CD4-positive, alpha-beta T cell (primary cell): ENCODE measurements around the gene RGS7BP. TPM values are rescaled to one million over a fixed set of nuclear protein-coding genes. Genes with fewer than 3 reads are reported as not detected.

ENCODE experiments used
- ATAC-seq: fragments of 200-7000 bp; cut with Tn5 transposase; one replicate; pipeline ENCODE4 v1.10.0; 2022; ENCODE audit warnings: mild to moderate bottlenecking; ENCODE audit not compliant: poor library complexity
- CTCF ChIA-PET: fragments of 350-600 bp; sonication (Branson Sonifier 250); formaldehyde crosslinking; loops from one replicate; lab custom pipeline; 2021; ENCODE audit warnings: antibody characterized with exemption, inconsistent platforms; lab: Charles Lee
- POLR2A ChIA-PET: fragments of 350-600 bp; sonication (Branson Sonifier 250); formaldehyde crosslinking; loops from one replicate; lab custom pipeline; 2021; ENCODE audit warnings: antibody characterized with exemption, inconsistent platforms; lab: Charles Lee
- DNase-seq, 14 experiments: peaks; one replicate each; pipeline ENCODE4 v3.0.0-alpha.2; 2013 to 2020; ENCODE audit warnings: mixed read lengths in 2 of 14
- H3K27ac ChIP-seq, 2 donors: one replicate each; pipeline versions ENCODE4 v1.5.1 to v1.7.0; 2013; ENCODE audit warnings: low read length in 2 of 2, low read depth in 1 of 2, mild to moderate bottlenecking in 1 of 2
- H3K27me3 ChIP-seq, 2 experiments: 1 replicate in 1 of 2; 2 replicates in 1 of 2; pipeline versions ENCODE4 v1.6.1 to v1.7.0; 2013; ENCODE audit warnings: low read length in 2 of 2, control low read depth in 1 of 2, mild to moderate bottlenecking in 1 of 2, moderate library complexity in 1 of 2; ENCODE audit not compliant: insufficient read depth in 2 of 2, control insufficient read depth in 1 of 2
- H3K36me3 ChIP-seq: one replicate; pipeline ENCODE4 v1.6.1; 2013; ENCODE audit warnings: low read length, control low read depth; ENCODE audit not compliant: insufficient read depth
- H3K4me1 ChIP-seq: one replicate; pipeline ENCODE4 v1.6.1; 2013; ENCODE audit warnings: low read length, control low read depth; ENCODE audit not compliant: insufficient read depth
- H3K4me3 ChIP-seq: one replicate; pipeline ENCODE4 v1.5.1; 2013; ENCODE audit warnings: mild to moderate bottlenecking, low read length, moderate library complexity
- H3K9me3 ChIP-seq, 2 experiments: 1 replicate in 1 of 2; 2 replicates in 1 of 2; pipeline versions ENCODE4 v1.6.1 to v1.7.0; 2013; ENCODE audit warnings: low read length in 2 of 2, mild to moderate bottlenecking in 2 of 2, control low read depth in 1 of 2, moderate library complexity in 1 of 2; ENCODE audit not compliant: control insufficient read depth in 1 of 2, insufficient read depth in 1 of 2
- H3K27ac Mint-ChIP-seq: one replicate; pipeline ENCODE4 v1.8.0; 2020; ENCODE audit warnings: mixed read lengths
- H3K27me3 Mint-ChIP-seq: one replicate; pipeline ENCODE4 v1.8.0; 2021; ENCODE audit warnings: mixed read lengths
- H3K36me3 Mint-ChIP-seq: one replicate; pipeline ENCODE4 v1.8.0; 2021; ENCODE audit warnings: low read depth, mixed read lengths
- H3K4me1 Mint-ChIP-seq: one replicate; pipeline ENCODE4 v1.8.0; 2021; ENCODE audit warnings: low read depth, mixed read lengths
- H3K4me3 Mint-ChIP-seq: one replicate; pipeline ENCODE4 v1.8.0; 2020; ENCODE audit warnings: mild to moderate bottlenecking, mixed read lengths
- H3K9me3 Mint-ChIP-seq: one replicate; pipeline ENCODE4 v1.8.0; 2020; ENCODE audit warnings: mixed read lengths
- CTCF ChIP-seq: fragments of 200-600 bp; IDR thresholded peaks from one replicate; pipeline ENCODE4 v1.8.0; 2022; ENCODE audit warnings: antibody characterized with exemption, mild to moderate bottlenecking
- intact Hi-C, 2 experiments: fragments of 100-400 bp; cut with DNase I in 1 of 2; cut with micrococcal nuclease in 1 of 2; formaldehyde crosslinking; loops; one replicate each; pipeline versions ENCODE4 v1.15.1 to v1.9.0; 2023 to 2025; cut with DNase I, micrococcal nuclease
- total RNA-seq, 174 experiments: library from RNA in 2 of 174; stranded (reverse) in 2 of 174; gene quantifications; one replicate each; pipeline ENCODE4 v1.2.3 and lab custom pipeline; 2021 to 2026

Gene RGS7BP
- total RNA-seq, 2 experiments from 2014 or later, result not detected

- CTCF ChIA-PET, result no interaction called here
- intact Hi-C loops, result no loop called here
- DNase-seq (no peak), ATAC-seq (no peak)
- Mint-ChIP-seq H3K4me1 (no peaks in the 10 kb centered on the region), H3K4me3 (no peak overlapping the region), H3K27ac (no peak overlapping the region), H3K9me3 (peaks cover 5% of the 10 kb centered on the region), H3K27me3 (no peaks in the 10 kb centered on the region), H3K36me3 (no peaks in the 10 kb centered on the region)
- POLR2A ChIA-PET, result no interaction called here
- H3K4me1 ChIP-seq, result no peaks in the 10 kb centered on the region
- H3K4me3 ChIP-seq, result no peak overlapping the region
- H3K36me3 ChIP-seq, result no peaks in the 10 kb centered on the region
- H3K9me3 ChIP-seq, result peaks cover 4 to 16% of the 10 kb centered on the region in 2 experiments
- H3K27me3 ChIP-seq, result no peaks in the 10 kb centered on the region
- no peak overlapping the region for H3K27ac ChIP-seq
- TF ChIP-seq CTCF, result no peak
Observed at GRCh38 chr5:64489857-64490256, 16.0 kb upstream of the RGS7BP start.

GRCh38 chr5:64497386-64497785, 8.4 kb upstream of the RGS7BP start:
- DNase-seq (no peak), ATAC-seq (no peak)
- ChIA-PET CTCF (interaction anchor here (0.7 kb wide), 1 partner anchor 365 kb away, joined by 3 read pairs; no protein-coding TSS in a partner anchor), POLR2A (no interaction called here)
- H3K27ac Mint-ChIP-seq, result no peak overlapping the region
- no peak overlapping the region for H3K4me3 ChIP-seq
- no peak overlapping the region for H3K27ac ChIP-seq
- TF ChIP-seq CTCF, result no peak
- H3K9me3 Mint-ChIP-seq, result peaks cover 3% of the 10 kb centered on the region
- H3K27me3 Mint-ChIP-seq, result no peaks in the 10 kb centered on the region
- no peaks in the 10 kb centered on the region for H3K4me1 ChIP-seq
- no peaks in the 10 kb centered on the region for H3K9me3 ChIP-seq
- H3K36me3 ChIP-seq, result no peaks in the 10 kb centered on the region
- no peaks in the 10 kb centered on the region for H3K4me1 Mint-ChIP-seq
- peaks cover 0 to 5% of the 10 kb centered on the region in 2 experiments for H3K27me3 ChIP-seq
- intact Hi-C loops, result no loop called here
- no peak overlapping the region for H3K4me3 Mint-ChIP-seq
- no peaks in the 10 kb centered on the region for H3K36me3 Mint-ChIP-seq

GRCh38 chr5:64502196-64502595, 3.6 kb upstream of the RGS7BP start:
- Mint-ChIP-seq H3K27ac (no peak overlapping the region), H3K36me3 (no peaks in the 10 kb centered on the region), H3K27me3 (peaks cover 42% of the 10 kb centered on the region), H3K4me3 (no peak overlapping the region), H3K9me3 (no peaks in the 10 kb centered on the region), H3K4me1 (peaks cover 7% of the 10 kb centered on the region)
- intact Hi-C loops, result no loop called here
- ATAC-seq, result no peak
- peaks cover 0 to 15% of the 10 kb centered on the region in 2 experiments for H3K9me3 ChIP-seq
- DNase-seq, result no peak
- H3K4me1 ChIP-seq, result no peaks in the 10 kb centered on the region
- H3K27me3 ChIP-seq, result peaks cover 22 to 38% of the 10 kb centered on the region in 2 experiments
- no peak for TF ChIP-seq CTCF
- H3K27ac ChIP-seq, result no peak overlapping the region
- CTCF ChIA-PET, result no interaction called here
- no peaks in the 10 kb centered on the region for H3K36me3 ChIP-seq
- POLR2A ChIA-PET, result no interaction called here
- H3K4me3 ChIP-seq, result no peak overlapping the region
